A204.1 (cell line): ENCODE results near the gene CA14.
"Not testable (repeated sequence)": the region's sequence is repeated elsewhere in the genome, so short reads cannot be mapped to it uniquely, and the experiment has no call there.

Experiments used
- FAIRE-seq: peaks from 2 replicates; lab custom pipeline; 2012; peaks lifted over from hg19 to GRCh38; lab: Jason Lieb, UNC

CA14 gene

GRCh38 chr1:150257624-150258585 lies at the start of gene CA14:
Gene CA14, plus strand, starts transcription at chr1:150257774. Its CDS starts 355 bp downstream, at chr1:150258129.
- no peak for FAIRE-seq

GRCh38 chr1:150208460-150208859 lies 49.1 kb upstream of the CA14 start:
- FAIRE-seq: not testable (repeated sequence)

- FAIRE-seq: no peak
These were observed 47.5 kb upstream of the CA14 start for GRCh38 chr1:150210091-150210490.

- no peak for FAIRE-seq
These were observed 46.9 kb upstream of the CA14 start for GRCh38 chr1:150210706-150211105.

GRCh38 chr1:150212070-150212469 lies 45.5 kb upstream of the CA14 start:
- no peak for FAIRE-seq

- FAIRE-seq: peak; percentile 96
These were observed 44.1 kb upstream of the CA14 start for GRCh38 chr1:150213170-150214098.

- not testable (repeated sequence) for FAIRE-seq
These were observed 43.3 kb upstream of the CA14 start for GRCh38 chr1:150214099-150214756.

GRCh38 chr1:150215855-150216254 lies 41.7 kb upstream of the CA14 start:
- FAIRE-seq: not testable (repeated sequence)

GRCh38 chr1:150221552-150221951 lies 36.0 kb upstream of the CA14 start:
- peak; percentile 90 for FAIRE-seq

GRCh38 chr1:150224983-150225382 lies 32.6 kb upstream of the CA14 start:
- FAIRE-seq: no peak

GRCh38 chr1:150225546-150225945 lies 32.0 kb upstream of the CA14 start:
- no peak for FAIRE-seq

GRCh38 chr1:150226486-150226885 lies 31.1 kb upstream of the CA14 start:
- FAIRE-seq: no peak

GRCh38 chr1:150227228-150227627 lies 30.3 kb upstream of the CA14 start:
- FAIRE-seq: no peak

GRCh38 chr1:150228246-150228645 lies 29.3 kb upstream of the CA14 start:
- FAIRE-seq: not testable (repeated sequence)

GRCh38 chr1:150232921-150233320 lies 24.7 kb upstream of the CA14 start:
- not testable (repeated sequence) for FAIRE-seq

GRCh38 chr1:150233359-150234308 lies 23.9 kb upstream of the CA14 start:
- no peak for FAIRE-seq

GRCh38 chr1:150234309-150234565 lies 23.3 kb upstream of the CA14 start:
- FAIRE-seq: no peak

GRCh38 chr1:150234566-150235293 lies 22.8 kb upstream of the CA14 start:
- FAIRE-seq: peak; percentile 85

GRCh38 chr1:150235294-150235851 lies 22.2 kb upstream of the CA14 start:
- no peak for FAIRE-seq
